ENCODE data around the gene PRR22.

- TF ChIP-seq EP300 (IDR thresholded peaks at IDR 0.05; ENCODE audit: borderline replicate concordance) (no peak), USF1 (IDR thresholded peaks at IDR 0.05) (no peak), RAD21 (IDR thresholded peaks at IDR 0.05; ENCODE audit: low read depth) (no peak), NFIC (IDR thresholded peaks at IDR 0.05) (no peak), CEBPB (IDR thresholded peaks at IDR 0.05) (no peak)
- TF ChIP-seq, protein P1, sequence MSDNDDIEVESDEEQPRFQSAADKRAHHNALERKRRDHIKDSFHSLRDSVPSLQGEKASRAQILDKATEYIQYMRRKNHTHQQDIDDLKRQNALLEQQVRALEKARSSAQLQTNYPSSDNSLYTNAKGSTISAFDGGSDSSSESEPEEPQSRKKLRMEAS (IDR thresholded peaks at IDR 0.05): no peak
Measured at GRCh38 chr19:5829567-5830310, 45.2 kb upstream of the PRR22 start.

Measured in Ishikawa (cell line).